Measurements from ENCODE around the gene BSN.

The BSN gene

GRCh38 chr3:49656541-49657112 lies 102.3 kb downstream of the BSN start:
- no peak for DNase-seq

DNA sequence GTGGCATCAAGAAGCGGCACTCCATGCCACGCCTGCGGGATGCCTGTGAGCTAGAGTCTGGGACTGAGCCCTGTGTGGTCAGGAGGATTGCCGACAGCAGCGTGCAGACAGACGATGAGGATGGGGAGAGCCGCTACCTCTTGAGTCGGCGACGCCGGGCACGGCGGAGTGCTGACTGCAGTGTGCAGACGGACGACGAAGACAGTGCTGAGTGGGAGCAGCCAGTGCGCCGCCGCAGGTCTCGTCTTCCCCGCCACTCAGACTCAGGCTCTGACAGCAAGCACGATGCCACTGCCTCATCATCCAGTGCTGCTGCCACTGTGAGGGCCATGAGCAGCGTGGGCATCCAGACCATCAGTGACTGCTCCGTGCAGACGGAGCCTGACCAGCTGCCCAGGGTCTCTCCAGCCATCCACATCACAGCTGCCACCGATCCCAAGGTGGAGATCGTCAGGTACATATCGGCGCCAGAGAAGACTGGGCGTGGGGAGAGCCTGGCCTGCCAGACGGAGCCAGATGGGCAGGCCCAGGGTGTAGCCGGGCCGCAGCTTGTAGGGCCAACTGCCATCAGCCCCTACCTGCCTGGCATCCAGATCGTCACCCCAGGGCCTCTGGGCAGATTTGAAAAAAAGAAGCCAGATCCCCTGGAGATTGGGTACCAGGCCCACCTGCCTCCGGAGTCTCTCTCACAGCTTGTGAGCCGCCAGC lies 103.1 kb downstream of the BSN start:
- no peak for DNase-seq

DNA sequence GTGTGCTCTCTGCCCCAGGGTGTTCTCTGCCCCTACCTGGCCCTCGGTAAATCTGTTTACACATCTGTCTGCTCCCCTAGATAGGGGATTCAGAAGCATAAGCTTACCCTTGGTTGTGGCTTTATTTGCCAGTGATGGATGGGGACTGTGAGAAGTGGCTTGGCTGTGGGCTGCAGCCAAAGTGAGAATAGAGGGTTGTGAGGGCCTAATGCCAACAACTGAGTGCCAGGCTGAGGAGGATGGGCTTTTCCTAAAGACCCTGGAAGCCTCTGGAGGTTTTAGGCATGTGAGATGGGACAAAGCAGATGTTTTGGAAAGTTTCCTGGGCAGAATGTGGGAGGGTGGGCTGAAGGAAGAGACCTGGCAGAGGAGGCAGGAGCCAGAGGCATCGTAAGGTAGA lies 104.4 kb downstream of the BSN start:
- no peak for DNase-seq

DNA sequence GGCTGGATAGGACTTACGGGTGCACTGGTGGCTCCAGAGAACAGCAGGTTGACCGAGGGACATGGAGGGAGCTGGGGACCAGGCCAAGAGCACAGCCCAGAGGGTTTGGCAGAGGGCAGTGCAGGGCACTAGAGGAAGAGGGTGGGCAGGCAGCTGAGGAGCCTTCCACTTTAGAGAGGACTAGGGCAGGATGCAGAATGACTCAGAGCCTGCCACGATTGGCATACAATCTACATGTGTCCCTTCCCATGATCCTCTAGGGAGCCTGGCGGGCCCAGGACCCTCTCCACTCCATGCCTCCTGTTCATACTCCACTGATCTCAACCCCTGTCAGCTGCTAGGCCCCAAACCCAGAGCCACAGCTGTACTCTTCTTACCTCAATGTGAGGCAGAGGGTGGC lies 105.5 kb downstream of the BSN start:
- DNase-seq = no peak

DNA sequence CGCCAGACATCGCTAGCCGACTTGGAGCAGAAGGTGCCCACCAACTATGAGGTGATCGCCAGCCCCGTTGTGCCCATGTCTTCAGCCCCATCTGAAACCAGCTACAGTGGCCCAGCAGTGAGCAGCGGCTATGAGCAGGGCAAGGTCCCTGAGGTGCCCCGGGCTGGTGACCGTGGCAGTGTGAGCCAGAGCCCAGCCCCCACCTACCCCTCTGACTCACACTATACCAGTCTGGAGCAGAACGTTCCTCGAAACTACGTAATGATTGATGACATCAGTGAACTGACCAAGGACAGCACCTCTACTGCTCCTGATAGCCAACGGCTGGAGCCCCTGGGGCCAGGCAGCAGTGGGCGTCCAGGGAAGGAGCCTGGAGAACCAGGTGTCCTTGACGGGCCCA lies 107.0 kb downstream of the BSN start:
- DNase-seq = no peak

GRCh38 chr3:49662021-49662420 lies 107.7 kb downstream of the BSN start:
- DNase-seq = no peak

- no peak for DNase-seq
Measured at GRCh38 chr3:49662720-49663413, 108.6 kb downstream of the BSN start.

DNA sequence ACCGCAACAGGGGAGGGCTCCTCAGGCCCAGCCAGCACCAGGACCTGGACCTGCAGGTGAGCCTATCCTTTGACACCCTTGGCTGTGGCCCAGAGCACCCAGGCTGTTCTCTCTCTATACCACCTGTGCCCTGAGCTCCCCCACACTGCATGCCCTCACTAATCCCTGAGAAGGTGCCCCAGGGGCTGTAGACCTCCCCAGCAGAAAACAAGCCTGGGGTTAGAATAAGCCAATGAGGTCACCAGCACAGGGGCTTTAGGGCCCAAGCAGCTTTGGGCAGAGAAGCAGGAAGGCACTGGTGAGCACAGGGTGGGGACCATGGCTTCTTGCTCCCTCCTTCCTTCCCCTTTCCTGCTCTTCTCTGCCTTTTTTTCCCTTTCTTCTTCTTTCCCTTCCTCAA lies 109.6 kb downstream of the BSN start:
- DNase-seq = no peak

DNA sequence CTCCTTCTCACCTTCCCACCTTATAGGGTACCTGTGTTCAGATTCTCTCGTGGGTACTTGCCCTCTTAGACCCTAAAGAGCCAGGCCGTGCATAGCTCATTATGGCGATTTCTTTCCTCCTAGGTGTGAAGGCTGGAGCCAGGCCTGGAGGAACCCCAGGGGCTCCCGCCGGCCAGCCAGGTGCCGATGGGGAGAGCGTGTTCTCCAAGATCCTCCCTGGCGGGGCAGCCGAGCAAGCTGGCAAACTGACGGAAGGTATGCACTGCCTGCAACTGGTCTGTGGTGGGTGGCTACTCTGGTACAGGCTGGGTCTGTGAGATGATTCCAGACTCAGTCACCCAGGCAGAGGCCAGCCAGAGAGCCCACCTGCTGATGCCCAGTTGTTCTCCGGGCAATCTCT lies 110.0 kb downstream of the BSN start:
- DNase-seq = no peak

- no peak for DNase-seq
Measured at GRCh38 chr3:49665822-49666519, 111.7 kb downstream of the BSN start.

DNA sequence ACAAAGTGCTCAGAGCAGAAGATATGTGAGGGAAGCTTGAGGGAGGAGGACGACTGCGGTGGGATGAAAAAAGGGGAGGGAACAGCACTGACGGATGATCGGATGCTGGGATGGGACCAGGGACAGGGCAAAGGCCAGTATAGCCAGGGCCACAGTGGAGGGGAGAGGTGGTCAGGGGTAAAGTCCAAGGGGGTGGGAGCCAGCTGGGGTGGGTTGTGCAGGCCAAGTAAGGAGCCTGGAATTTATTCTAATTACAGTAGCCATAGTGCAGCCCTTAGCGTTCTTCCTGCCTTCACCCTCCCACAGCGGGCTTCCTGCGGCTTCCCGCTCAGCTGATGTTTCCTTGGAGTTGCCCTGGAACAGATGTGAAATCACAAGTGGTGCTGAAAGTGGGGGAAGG lies 112.3 kb downstream of the BSN start:
- DNase-seq = no peak

GRCh38 chr3:49667701-49668413 lies 113.6 kb downstream of the BSN start:
- DNase-seq = no peak

GRCh38 chr3:49668414-49668797 lies 114.1 kb downstream of the BSN start:
- no peak for DNase-seq

DNA sequence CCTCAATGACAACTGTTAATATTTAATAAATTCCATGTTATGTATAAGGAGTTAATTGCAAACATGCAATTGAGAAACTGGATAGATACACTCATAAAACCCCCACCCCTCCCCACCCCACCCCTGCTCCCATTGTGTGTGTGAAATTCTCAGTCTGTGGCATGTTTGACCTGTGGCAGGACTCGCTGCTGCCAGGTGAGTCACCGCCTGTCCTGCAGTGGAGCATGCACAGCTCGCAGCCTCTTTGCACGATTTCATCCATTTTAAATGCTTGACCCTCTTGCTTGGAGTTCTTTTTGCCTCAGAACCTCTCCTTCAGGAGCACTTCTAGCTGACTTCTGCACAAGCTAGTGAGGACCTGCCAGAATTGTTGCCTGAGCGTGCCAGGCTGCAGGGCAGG lies 114.6 kb downstream of the BSN start:
- DNase-seq = no peak

DNA sequence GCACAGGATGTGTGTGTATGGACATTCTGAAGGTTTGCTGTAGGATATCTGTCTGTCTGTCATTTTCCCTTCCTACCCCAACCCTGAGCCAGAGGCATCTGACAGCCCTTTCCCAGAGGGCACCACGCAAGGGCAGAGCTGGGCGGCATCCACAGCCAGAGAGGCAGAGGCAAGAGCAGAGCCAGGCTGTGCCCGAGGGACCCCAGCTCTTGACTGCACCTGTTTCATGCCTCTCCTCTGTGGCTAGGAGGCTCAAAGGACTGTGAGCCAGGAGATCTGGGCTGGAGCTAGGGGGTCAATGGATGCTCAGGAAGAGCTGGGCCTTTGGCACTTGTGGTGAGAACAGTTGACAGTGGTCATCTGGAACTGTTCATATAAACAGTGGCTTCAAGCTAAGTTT lies 115.1 kb downstream of the BSN start:
- DNase-seq = no peak

DNA sequence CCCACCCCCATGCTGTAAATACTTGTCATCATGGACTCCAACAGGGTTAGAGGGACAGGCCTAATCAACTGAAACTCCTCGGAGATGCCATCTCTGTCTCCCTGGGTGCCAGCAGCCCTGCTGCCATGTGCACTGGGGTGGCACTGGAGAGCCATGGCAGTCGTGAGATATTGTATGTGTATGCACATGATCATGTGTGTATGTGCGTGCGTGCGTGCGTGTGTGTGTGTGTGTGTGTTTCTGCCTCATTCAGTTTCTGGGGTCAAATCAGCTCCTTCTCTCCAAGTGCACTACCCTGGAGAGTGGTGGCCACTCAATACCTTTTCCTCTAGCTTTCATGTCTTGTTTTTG lies 116.6 kb downstream of the BSN start:
- no peak for DNase-seq

GRCh38 chr3:49671291-49672288 lies 117.3 kb downstream of the BSN start:
- no peak for DNase-seq

- no peak for DNase-seq
Measured at GRCh38 chr3:49673121-49673714, 118.9 kb downstream of the BSN start.

DNA sequence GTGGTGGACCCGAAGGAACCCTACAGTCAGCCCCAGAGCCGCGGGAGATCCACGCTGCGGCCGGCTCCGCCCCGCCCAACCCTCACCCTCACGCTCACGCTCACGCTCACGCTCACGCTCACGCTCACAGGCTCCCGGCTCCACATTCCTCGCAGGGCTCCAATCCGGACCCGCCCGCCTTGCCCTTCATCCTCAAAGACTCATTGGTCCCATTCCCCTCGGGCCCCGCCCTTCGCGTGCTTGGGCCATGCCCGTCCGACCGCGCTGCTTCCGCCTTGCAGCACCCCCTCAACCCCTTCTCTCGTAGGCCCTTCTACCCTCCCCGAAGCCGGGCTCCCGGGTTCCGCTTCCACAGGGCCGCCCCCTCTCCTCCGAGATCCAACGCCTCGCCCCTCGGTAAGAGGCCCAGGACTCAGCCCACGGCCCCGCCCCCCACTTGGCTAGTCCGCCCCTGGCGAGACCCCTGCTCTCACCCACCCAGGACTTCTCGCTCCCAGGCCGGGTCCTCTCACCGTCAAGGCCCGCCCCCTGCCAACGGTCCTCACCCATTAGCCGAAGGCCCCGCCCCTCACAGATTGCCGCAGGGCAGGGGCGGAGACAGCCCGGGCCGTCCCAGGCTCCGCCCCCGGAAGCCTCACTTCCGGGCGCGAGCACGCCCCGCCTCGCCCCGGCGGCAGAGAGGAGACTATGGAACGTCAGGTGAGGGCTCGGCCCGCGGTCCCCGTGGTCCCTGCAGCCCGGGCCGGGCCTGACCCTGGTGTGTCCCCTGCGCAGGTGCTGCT lies 119.6 kb downstream of the BSN start, which contains the start of gene APEH:
APEH (plus strand) TSS at position 637 of the 782 bp plus-strand sequence; CDS start at position 688, 51 bp downstream.
- no peak for DNase-seq

DNA sequence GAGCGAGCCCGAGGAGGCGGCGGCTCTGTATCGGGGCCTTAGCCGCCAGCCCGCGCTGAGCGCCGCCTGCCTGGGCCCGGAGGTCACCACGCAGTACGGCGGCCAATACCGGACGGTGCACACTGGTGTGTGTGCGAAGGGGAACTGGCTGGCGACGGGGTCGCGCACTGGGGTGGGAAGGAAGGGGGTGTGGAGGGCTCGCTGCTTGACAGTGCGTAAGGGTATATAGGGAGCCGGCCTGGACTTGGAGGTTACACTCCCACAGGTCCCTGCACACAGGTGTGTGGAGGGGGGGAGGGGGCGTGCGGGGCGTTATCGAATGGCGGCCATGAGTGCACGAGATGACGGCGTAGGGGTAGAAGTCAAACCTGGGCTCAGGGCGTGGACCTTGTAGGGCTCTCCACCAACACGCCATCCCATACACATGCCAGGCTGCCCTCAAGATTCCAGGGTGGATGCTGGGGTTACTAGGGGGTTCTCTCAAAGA lies 120.3 kb downstream of the BSN start:
- no peak for DNase-seq

All from activated naive CD4-positive, alpha-beta T cell (primary cell).